H1 (cell line): ENCODE results near the gene GRIK4. TPM values are rescaled to one million over a fixed set of nuclear protein-coding genes. Genes with fewer than 3 reads are reported as not detected.

Experiments used
- CTCF ChIA-PET: fragments of 300-600 bp; sonication (Branson Sonifier 250); formaldehyde crosslinking; loops from one replicate; lab custom pipeline; 2021; ENCODE audit not compliant: partially characterized antibody; lab: Charles Lee
- POLR2A ChIA-PET: fragments of 300-600 bp; sonication (Branson Sonifier 250); formaldehyde crosslinking; loops from one replicate; lab custom pipeline; 2021; ENCODE audit warnings: inconsistent platforms; ENCODE audit not compliant: partially characterized antibody; lab: Charles Lee
- DNase-seq, 2 experiments: peaks; one replicate each; pipeline versions ENCODE4 v3.0.0 to v3.0.0-alpha.2; 2010 to 2022; ENCODE audit warnings: low spot score in 2 of 2, low read depth in 1 of 2, mixed read lengths in 1 of 2
- FAIRE-seq: peaks from 2 replicates; lab custom pipeline; 2011; peaks lifted over from hg19 to GRCh38; lab: Jason Lieb, UNC
- H2AFZ ChIP-seq: 2 replicates; pipeline ENCODE4 v1.8.1; 2012; ENCODE audit warnings: low read length, inconsistent platforms
- H2AK5ac ChIP-seq: 2 replicates; pipeline ENCODE4 v1.6.1; 2013; ENCODE audit warnings: low read depth, low read length
- H2BK120ac ChIP-seq: replicated peaks from 2 replicates; pipeline ENCODE3; 2013; ENCODE audit warnings: low read depth, low read length, inconsistent platforms
- H2BK12ac ChIP-seq: 2 replicates; pipeline ENCODE4 v1.6.1; 2013; ENCODE audit warnings: low read depth, low read length
- H2BK15ac ChIP-seq: 2 replicates; pipeline ENCODE4 v1.6.1; 2013; ENCODE audit warnings: low read length
- H2BK20ac ChIP-seq: 2 replicates; pipeline ENCODE4 v1.6.1; 2013; ENCODE audit warnings: low read length
- H2BK5ac ChIP-seq: 2 replicates; pipeline ENCODE4 v1.6.1; 2013; ENCODE audit warnings: low read depth, low read length
- H3K14ac ChIP-seq: 2 replicates; pipeline ENCODE4 v1.6.1; 2013; ENCODE audit warnings: inconsistent platforms; ENCODE audit not compliant: insufficient read length
- H3K18ac ChIP-seq: 2 replicates; pipeline ENCODE4 v1.6.1; 2013; ENCODE audit warnings: low read length; ENCODE audit errors: extremely low read depth
- H3K23ac ChIP-seq: 2 replicates; pipeline ENCODE4 v1.6.1; 2013; ENCODE audit warnings: inconsistent platforms; ENCODE audit not compliant: insufficient read length
- H3K23me2 ChIP-seq: 2 replicates; pipeline ENCODE4 v1.6.1; 2013; ENCODE audit warnings: low read depth, low read length
- H3K27ac ChIP-seq: 2 replicates; pipeline ENCODE4 v1.6.1; 2011; ENCODE audit warnings: low read depth, low read length, inconsistent platforms
- H3K27me3 ChIP-seq, 4 experiments: replicated peaks in 1 of 4; 1 replicate in 1 of 4; 2 replicates in 3 of 4; pipeline versions ENCODE4 v1.6.1 to v1.8.1; 2011 to 2013; ENCODE audit warnings: low read length in 3 of 4, mild to moderate bottlenecking in 3 of 4, inconsistent platforms in 2 of 4, mixed read lengths in 2 of 4, moderate library complexity in 1 of 4; ENCODE audit not compliant: control insufficient read depth in 3 of 4, insufficient read depth in 3 of 4; ENCODE audit errors: extremely low read depth in 1 of 4
- H3K36me3 ChIP-seq, 4 experiments: 2 replicates each; pipeline versions ENCODE4 v1.6.1 to v1.8.1; 2011 to 2013; ENCODE audit warnings: mild to moderate bottlenecking in 4 of 4, low read length in 3 of 4, moderate library complexity in 2 of 4, control low read depth in 1 of 4, inconsistent platforms in 1 of 4; ENCODE audit not compliant: insufficient read depth in 4 of 4, control insufficient read depth in 2 of 4
- H3K4ac ChIP-seq: replicated peaks from 2 replicates; pipeline ENCODE3; 2013; ENCODE audit warnings: low read length, low read depth, mixed read lengths, inconsistent platforms; ENCODE audit not compliant: insufficient read length
- H3K4me1 ChIP-seq, 4 experiments: replicated peaks in 1 of 4; 1 replicate in 1 of 4; 2 replicates in 3 of 4; pipeline versions ENCODE4 v1.6.1 to v1.8.1; 2011 to 2013; ENCODE audit warnings: low read length in 3 of 4, inconsistent platforms in 2 of 4, mixed read lengths in 1 of 4; ENCODE audit not compliant: insufficient read depth in 4 of 4, control insufficient read depth in 3 of 4
- H3K4me2 ChIP-seq, 2 experiments: 2 replicates each; pipeline versions ENCODE4 v1.6.1 to v1.8.1; 2011 to 2013; ENCODE audit warnings: low read depth in 2 of 2, low read length in 2 of 2, control low read depth in 1 of 2, inconsistent platforms in 1 of 2, mild to moderate bottlenecking in 1 of 2; ENCODE audit not compliant: insufficient read depth in 1 of 2
- H3K4me3 ChIP-seq, 4 experiments: fragments of 200-600, 300-600 bp in 1 of 4; sonication (generic), shearing (Covaris generic), sonication (Bioruptor Twin) in 1 of 4; 2 replicates each; pipeline versions ENCODE4 v1.5.1 to v1.8.1; 2011 to 2016; ENCODE audit warnings: low read length in 4 of 4, low read depth in 3 of 4, control low read depth in 2 of 4, inconsistent platforms in 2 of 4, mild to moderate bottlenecking in 2 of 4, mixed read lengths in 1 of 4, moderate library complexity in 1 of 4; ENCODE audit not compliant: insufficient read depth in 2 of 4; ENCODE audit errors: extremely low read depth in 1 of 4
- H3K56ac ChIP-seq: replicated peaks from 2 replicates; pipeline ENCODE3; 2013; ENCODE audit warnings: low read depth, mild to moderate bottlenecking, mixed read lengths, low read length, inconsistent platforms; ENCODE audit not compliant: insufficient read length
- H3K79me1 ChIP-seq: 2 replicates; pipeline ENCODE4 v1.6.1; 2013; ENCODE audit warnings: low read depth, low read length, control low read depth
- H3K79me2 ChIP-seq, 2 experiments: 2 replicates each; pipeline versions ENCODE4 v1.6.1 to v1.8.1; 2012 to 2013; ENCODE audit warnings: low read length in 2 of 2, mild to moderate bottlenecking in 2 of 2, inconsistent platforms in 1 of 2; ENCODE audit not compliant: insufficient read depth in 2 of 2, control insufficient read depth in 1 of 2
- H3K9ac ChIP-seq, 4 experiments: replicated peaks in 1 of 4; 1 replicate in 1 of 4; 2 replicates in 3 of 4; pipeline versions ENCODE4 v1.6.1 to v1.8.1; 2011 to 2013; ENCODE audit warnings: low read depth in 3 of 4, low read length in 3 of 4, control low read depth in 2 of 4, mild to moderate bottlenecking in 2 of 4, moderate library complexity in 2 of 4, inconsistent platforms in 1 of 4; ENCODE audit errors: extremely low read depth in 1 of 4
- H3K9me3 ChIP-seq, 2 experiments: 2 replicates each; pipeline versions ENCODE4 v1.6.1 to v1.8.1; 2012 to 2013; ENCODE audit warnings: mild to moderate bottlenecking in 2 of 2, moderate library complexity in 2 of 2, control low read depth in 1 of 2, inconsistent platforms in 1 of 2, low read depth in 1 of 2, low read length in 1 of 2, mixed read lengths in 1 of 2; ENCODE audit not compliant: insufficient read depth in 2 of 2
- H4K20me1 ChIP-seq, 2 experiments: replicated peaks in 1 of 2; 2 replicates each; pipeline versions ENCODE3 to v1.8.1; 2011 to 2013; ENCODE audit warnings: inconsistent platforms in 2 of 2, low read length in 2 of 2, mild to moderate bottlenecking in 1 of 2; ENCODE audit not compliant: insufficient read depth in 2 of 2, control insufficient read depth in 1 of 2
- H4K5ac ChIP-seq: 2 replicates; pipeline ENCODE4 v1.6.1; 2013; ENCODE audit warnings: low read length, low read depth, mixed read lengths, inconsistent platforms; ENCODE audit not compliant: insufficient read length
- H4K8ac ChIP-seq: 2 replicates; pipeline ENCODE4 v1.8.0; 2013; ENCODE audit warnings: mild to moderate bottlenecking, moderate library complexity, low read length, inconsistent platforms; ENCODE audit not compliant: insufficient read depth; ENCODE audit errors: extremely low read depth
- H4K91ac ChIP-seq: replicated peaks from 2 replicates; pipeline ENCODE3; 2013; ENCODE audit warnings: low read length, mixed read lengths, inconsistent platforms; ENCODE audit not compliant: insufficient read length
- BCL11A ChIP-seq, 2 experiments: IDR thresholded peaks; one replicate each; pipeline ENCODE4 v1.6.1; 2011; ENCODE audit warnings: low read depth in 2 of 2, low read length in 2 of 2, mild to moderate bottlenecking in 2 of 2
- CBX8 ChIP-seq: fragments of 300-800, 300-1000 bp; sonication (generic); IDR thresholded peaks from 2 replicates; pipeline ENCODE4 v1.7.1; 2016; ENCODE audit warnings: low read depth, low read length, borderline replicate concordance
- CTCF ChIP-seq, 3 experiments: IDR thresholded peaks; 1 replicate in 2 of 3; 2 replicates in 1 of 3; pipeline versions ENCODE4 v1.5.1 to v1.6.1; 2011; ENCODE audit warnings: low read length in 3 of 3, mild to moderate bottlenecking in 3 of 3, inconsistent platforms in 2 of 3, low read depth in 1 of 3, moderate library complexity in 1 of 3; ENCODE audit not compliant: insufficient read depth in 1 of 3; ENCODE audit errors: control extremely low read depth in 1 of 3
- EGR1 ChIP-seq: IDR thresholded peaks from 2 replicates; pipeline ENCODE4 v1.6.1; 2011; ENCODE audit warnings: low read depth, low read length, borderline replicate concordance
- HDAC2 ChIP-seq, 2 experiments: fragments of 300-600 bp in 1 of 2; sonication (generic) in 1 of 2; IDR thresholded peaks; 2 replicates each; pipeline ENCODE4 v1.6.1; 2011 to 2012; ENCODE audit warnings: low read depth in 2 of 2, low read length in 2 of 2, mild to moderate bottlenecking in 2 of 2, moderate library complexity in 2 of 2, borderline replicate concordance in 1 of 2, inconsistent platforms in 1 of 2
- KDM5A ChIP-seq: fragments of 200-600 bp; IDR thresholded peaks from 2 replicates; pipeline ENCODE4 v1.7.1; 2012; ENCODE audit warnings: mild to moderate bottlenecking, low read length, inconsistent platforms, mixed read lengths
- RAD21 ChIP-seq, 2 experiments: IDR thresholded peaks in 1 of 2; conservative IDR thresholded peaks in 1 of 2; 2 replicates each; pipeline ENCODE4 v1.6.1; 2011; ENCODE audit warnings: low read depth in 2 of 2, low read length in 2 of 2, improper control_type of control experiment in 1 of 2, inconsistent platforms in 1 of 2, mild to moderate bottlenecking in 1 of 2, moderate library complexity in 1 of 2
- SP4 ChIP-seq: IDR thresholded peaks from 2 replicates; pipeline ENCODE4 v1.6.1; 2012; ENCODE audit warnings: low read length, inconsistent platforms
- SRF ChIP-seq: IDR thresholded peaks from 2 replicates; pipeline ENCODE4 v1.6.1; 2011; ENCODE audit warnings: mild to moderate bottlenecking, low read depth, low read length, moderate library complexity
- WGBS, 2 experiments: shearing (Covaris generic) in 1 of 2; methylation state at CpG; one replicate each; pipeline versions ENCODE4 v1.1.6 to v1.1.7; 2013 to 2015; ENCODE audit warnings: low lambda C conversion rate in 2 of 2, mixed read lengths in 2 of 2, inconsistent platforms in 1 of 2, low coverage in 1 of 2, missing lambda C conversion rate in 1 of 2; ENCODE audit not compliant: insufficient replicate concordance in 2 of 2, insufficient coverage in 1 of 2, insufficient read length in 1 of 2; ENCODE audit errors: extremely low coverage in 1 of 2, missing lambda C conversion rate in 1 of 2; 5-methylcytosine and 5-hydroxymethylcytosine counted together
- polyA plus RNA-seq, 7 experiments: library from polyadenylated mRNA; depleted of rRNA in 3 of 7; stranded (reverse) in 5 of 7; unstranded in 2 of 7; fragments of >200 nt in 5 of 7; fragments of 200-250 nt in 2 of 7; gene quantifications; 1 replicate in 5 of 7; 2 replicates in 1 of 7; 4 replicates in 1 of 7; pipeline versions ENCODE4 v1.2.1 to v1.2.3, GENCODE V29; 2011 to 2013; ENCODE audit warnings: missing spikeins in 2 of 7, mixed read lengths in 2 of 7
- total RNA-seq: library from RNA; stranded (reverse); fragmentation: NEBNext Ultra II Directional; extraction: Animal tissue kit (Norgen Biotek cat#: 25700); gene quantifications from 2 replicates; pipeline ENCODE4 v1.2.1, GENCODE V29; 2021

GRIK4 gene
- total and polyA plus RNA-seq, 2 of the 8 experiments (the other 6 are each of a cell fraction or from before 2014, with no cell fraction given) = 1.2 to 2.9 TPM

GRCh38 chr11:120642196-120642894, 130.8 kb downstream of the GRIK4 start:
- H2AK5ac ChIP-seq = no peak overlapping the region; the same call in 1 of the 2 replicates
- no peak overlapping the region for H3K56ac ChIP-seq
- H3K27me3 ChIP-seq = peaks cover 35 to 59% (median 53%) of the 10 kb centered on the region in 4 experiments
- no peaks in the 10 kb centered on the region for H3K36me3 ChIP-seq
- H3K9ac ChIP-seq = no peak overlapping the region
- FAIRE-seq = no peak
- DNase-seq = no peak
- no peak overlapping the region for H3K27ac ChIP-seq
- no peak overlapping the region for H4K8ac ChIP-seq
- no peak overlapping the region for H4K5ac ChIP-seq
- no peak overlapping the region for H3K18ac ChIP-seq
- no peaks in the 10 kb centered on the region for H3K79me1 ChIP-seq
- H3K23ac ChIP-seq = no peak overlapping the region
- H3K79me2 ChIP-seq = no peaks in the 10 kb centered on the region
- no peak overlapping the region for H3K4me3 ChIP-seq
- peaks cover 7 to 20% (median 11%) of the 10 kb centered on the region in 4 experiments for H3K4me1 ChIP-seq
- POLR2A ChIA-PET = interaction anchor here (0.7 to 1.8 kb wide), 3 partner anchors 42 to 79 kb away, joined by 3 to 4 read pairs (median 4); no protein-coding TSS in a partner anchor
- H4K20me1 ChIP-seq = peaks cover 7 to 27% of the 10 kb centered on the region in 2 experiments
- no peak overlapping the region for H4K91ac ChIP-seq
- H3K4me2 ChIP-seq = no peak overlapping the region
- no peak overlapping the region for H2AFZ ChIP-seq
- no peak overlapping the region for H3K14ac ChIP-seq
- CTCF ChIA-PET = interaction anchor here (0.6 to 11.6 kb wide), 11 partner anchors 10 to 1155 kb away, joined by 3 to 111 read pairs (median 4); partner anchors contain the start of gene GRIK4
- H3K4ac ChIP-seq = no peak overlapping the region
- H2BK20ac ChIP-seq = no peak overlapping the region
- H3K9me3 ChIP-seq = no peaks in the 10 kb centered on the region
- WGBS, 2 experiments = 94% methylated on average over 10 of the region's 10 CpGs; no CpG with 5 or more reads in 1 of the 2 experiments
- H2BK15ac ChIP-seq = no peak overlapping the region
- H2BK120ac ChIP-seq = no peak overlapping the region
- H2BK5ac ChIP-seq = no peak overlapping the region
- H3K23me2 ChIP-seq = no peaks in the 10 kb centered on the region
- H2BK12ac ChIP-seq = no peak overlapping the region
- no peak for TF ChIP-seq CTCF (IDR thresholded peaks at IDR 0.05; ENCODE audit: control extremely low read depth in 1 of 3, insufficient read depth in 1 of 3, low read depth in 1 of 3, low read length in 3 of 3)
- no peak for TF ChIP-seq BCL11A (IDR thresholded peaks at IDR 0.05; ENCODE audit: low read depth in 2 of 2, low read length in 2 of 2)
- no peak for TF ChIP-seq SRF
- no peak for TF ChIP-seq SP4
- no peak for TF ChIP-seq RAD21 (IDR thresholded peaks at IDR 0.05 in 1 of 2, conservative IDR thresholded peaks at IDR 0.05 in 1 of 2; ENCODE audit: low read depth in 2 of 2, low read length in 2 of 2)
- TF ChIP-seq EGR1 = no peak
- no peak for TF ChIP-seq CBX8
- TF ChIP-seq KDM5A = no peak
- no peak for TF ChIP-seq HDAC2 (IDR thresholded peaks at IDR 0.05; ENCODE audit: borderline replicate concordance in 1 of 2, low read depth in 2 of 2, low read length in 2 of 2)
